Activated B cell treated with CpG ODN at 0.5 μM for 24 hours (primary cell): ENCODE measurements around the gene ARHGAP23. TPM values are rescaled to one million over a fixed set of nuclear protein-coding genes. Genes with fewer than 3 reads are reported as not detected.

Source experiments
- ATAC-seq: fragments of 200-7000 bp; cut with Tn5 transposase; one replicate; pipeline ENCODE4 v1.10.0; 2021; ENCODE audit warnings: low read depth, mild to moderate bottlenecking, moderate library complexity
- CTCF ChIA-PET: fragments of 350-600 bp; sonication (Branson Sonifier 250); formaldehyde crosslinking; loops from one replicate; lab custom pipeline; 2021; ENCODE audit warnings: antibody characterized with exemption; lab: Charles Lee
- POLR2A ChIA-PET: fragments of 350-600 bp; sonication (Branson Sonifier 250); formaldehyde crosslinking; loops from one replicate; lab custom pipeline; 2021; ENCODE audit warnings: antibody characterized with exemption; lab: Charles Lee
- DNase-seq: peaks from one replicate; pipeline ENCODE4 v3.0.0; 2022
- H3K27ac Mint-ChIP-seq: one replicate; pipeline ENCODE4 v1.8.0; 2020; ENCODE audit warnings: mixed read lengths
- H3K27me3 Mint-ChIP-seq: one replicate; pipeline ENCODE4 v1.8.0; 2021; ENCODE audit warnings: mixed read lengths
- H3K36me3 Mint-ChIP-seq: one replicate; pipeline ENCODE4 v1.8.0; 2021; ENCODE audit warnings: low read depth, mixed read lengths
- H3K4me1 Mint-ChIP-seq: one replicate; pipeline ENCODE4 v1.8.0; 2021; ENCODE audit warnings: mixed read lengths
- H3K4me3 Mint-ChIP-seq: one replicate; pipeline ENCODE4 v1.8.0; 2020; ENCODE audit warnings: mild to moderate bottlenecking, mixed read lengths
- H3K9me3 Mint-ChIP-seq: one replicate; pipeline ENCODE4 v1.8.0; 2020; ENCODE audit warnings: mixed read lengths
- intact Hi-C: fragments of 100-400 bp; cut with micrococcal nuclease; formaldehyde crosslinking; loops from one replicate; pipeline ENCODE4 v1.15.1; 2024
- total RNA-seq: library from RNA; stranded (reverse); gene quantifications from 2 replicates; pipeline ENCODE4 v1.2.3, GENCODE V29; 2022
- TF ChIP-seq, protein P1 (sequence below): fragments of 200-600 bp; IDR thresholded peaks from one replicate; pipeline ENCODE4 v1.8.0; 2022; ENCODE audit warnings: antibody characterized with exemption, mild to moderate bottlenecking

Gene ARHGAP23
- total RNA-seq, 1 donor from 2014 or later = 1.3 TPM

DNA sequence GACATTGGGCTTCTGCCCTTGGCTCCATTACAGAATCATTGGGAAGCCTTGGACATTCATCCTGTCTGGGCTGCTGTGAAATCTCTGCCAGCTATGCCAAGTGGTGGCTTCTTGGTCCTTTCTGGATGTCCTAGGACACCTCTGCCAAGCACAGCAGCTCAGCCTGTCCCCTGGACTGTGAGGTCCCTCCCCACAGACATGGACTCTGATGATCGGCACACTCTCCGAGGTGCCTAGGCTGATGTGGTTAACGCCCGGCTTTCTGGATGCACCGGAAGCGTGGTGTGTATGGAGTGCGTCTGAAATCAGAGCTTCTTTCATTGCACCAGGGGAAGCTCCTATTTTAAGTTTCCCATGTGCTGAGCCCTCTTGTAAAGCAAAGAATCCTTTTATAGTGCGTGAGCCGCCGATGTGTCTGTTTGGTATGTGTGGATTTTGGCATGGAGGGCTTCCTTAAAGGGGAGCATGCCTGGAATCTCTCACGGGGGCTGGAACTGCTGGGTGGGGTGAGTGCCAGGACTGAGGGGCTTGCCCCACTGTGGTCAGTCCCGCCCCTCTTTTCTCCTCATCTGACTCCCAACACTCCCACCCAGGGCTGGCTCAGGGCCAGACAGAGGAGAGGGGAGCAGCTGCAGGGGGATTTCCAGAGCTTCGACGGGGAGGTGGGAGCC lies 7.0 kb upstream of the ARHGAP23 start:
- TF ChIP-seq, protein P1, sequence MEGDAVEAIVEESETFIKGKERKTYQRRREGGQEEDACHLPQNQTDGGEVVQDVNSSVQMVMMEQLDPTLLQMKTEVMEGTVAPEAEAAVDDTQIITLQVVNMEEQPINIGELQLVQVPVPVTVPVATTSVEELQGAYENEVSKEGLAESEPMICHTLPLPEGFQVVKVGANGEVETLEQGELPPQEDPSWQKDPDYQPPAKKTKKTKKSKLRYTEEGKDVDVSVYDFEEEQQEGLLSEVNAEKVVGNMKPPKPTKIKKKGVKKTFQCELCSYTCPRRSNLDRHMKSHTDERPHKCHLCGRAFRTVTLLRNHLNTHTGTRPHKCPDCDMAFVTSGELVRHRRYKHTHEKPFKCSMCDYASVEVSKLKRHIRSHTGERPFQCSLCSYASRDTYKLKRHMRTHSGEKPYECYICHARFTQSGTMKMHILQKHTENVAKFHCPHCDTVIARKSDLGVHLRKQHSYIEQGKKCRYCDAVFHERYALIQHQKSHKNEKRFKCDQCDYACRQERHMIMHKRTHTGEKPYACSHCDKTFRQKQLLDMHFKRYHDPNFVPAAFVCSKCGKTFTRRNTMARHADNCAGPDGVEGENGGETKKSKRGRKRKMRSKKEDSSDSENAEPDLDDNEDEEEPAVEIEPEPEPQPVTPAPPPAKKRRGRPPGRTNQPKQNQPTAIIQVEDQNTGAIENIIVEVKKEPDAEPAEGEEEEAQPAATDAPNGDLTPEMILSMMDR = no peak
- DNase-seq (no peak), ATAC-seq (no peak)
- ChIA-PET POLR2A (no interaction called here), CTCF (interaction anchor here (1.9 kb wide), 2 partner anchors 10 to 72 kb away, joined by 6 to 8 read pairs; no protein-coding TSS in a partner anchor)
- no peak overlapping the region for H3K4me3 Mint-ChIP-seq
- H3K27me3 Mint-ChIP-seq = peaks cover 68% of the 10 kb centered on the region
- no peaks in the 10 kb centered on the region for H3K36me3 Mint-ChIP-seq
- peaks cover 8% of the 10 kb centered on the region for H3K4me1 Mint-ChIP-seq
- H3K27ac Mint-ChIP-seq = no peak overlapping the region
- intact Hi-C loops = loop anchor here (10.0 kb wide), 1 partner anchor 163 kb away; no protein-coding TSS in a partner anchor
- H3K9me3 Mint-ChIP-seq = no peaks in the 10 kb centered on the region

GRCh38 chr17:38421871-38422827 lies 6.1 kb upstream of the ARHGAP23 start:
- TF ChIP-seq, protein P1 = no peak
- ATAC-seq (no peak), DNase-seq (no peak)
- Mint-ChIP-seq H3K9me3 (no peaks in the 10 kb centered on the region), H3K4me3 (no peak overlapping the region), H3K27ac (no peak overlapping the region), H3K4me1 (peaks cover 8% of the 10 kb centered on the region), H3K27me3 (peaks cover 67% of the 10 kb centered on the region), H3K36me3 (no peaks in the 10 kb centered on the region)
- CTCF ChIA-PET = interaction anchor here (1.5 to 1.9 kb wide), 3 partner anchors 11 to 136 kb away, joined by 3 to 8 read pairs (median 6); no protein-coding TSS in a partner anchor
- POLR2A ChIA-PET = no interaction called here
- intact Hi-C loops = loop anchor here (2.0 to 10.0 kb wide), 2 partner anchors 71 to 163 kb away; no protein-coding TSS in a partner anchor

GRCh38 chr17:38424297-38424972 lies 3.8 kb upstream of the ARHGAP23 start:
- TF ChIP-seq, protein P1 = no peak
- DNase-seq (no peak), ATAC-seq (no peak)
- POLR2A ChIA-PET = interaction anchor here (0.6 kb wide), 1 partner anchor 62 kb away, joined by 7 read pairs; no protein-coding TSS in a partner anchor
- peaks cover 10% of the 10 kb centered on the region for H3K4me1 Mint-ChIP-seq
- intact Hi-C loops = loop anchor here (10.0 kb wide), 1 partner anchor 160 kb away; no protein-coding TSS in a partner anchor
- CTCF ChIA-PET = interaction anchor here (0.6 to 1.6 kb wide), 7 partner anchors 10 to 160 kb away, joined by 3 to 7 read pairs (median 4); no protein-coding TSS in a partner anchor
- H3K36me3 Mint-ChIP-seq = no peaks in the 10 kb centered on the region
- H3K27ac Mint-ChIP-seq = no peak overlapping the region
- H3K9me3 Mint-ChIP-seq = no peaks in the 10 kb centered on the region
- H3K27me3 Mint-ChIP-seq = peaks cover 61% of the 10 kb centered on the region
- no peak overlapping the region for H3K4me3 Mint-ChIP-seq

DNA sequence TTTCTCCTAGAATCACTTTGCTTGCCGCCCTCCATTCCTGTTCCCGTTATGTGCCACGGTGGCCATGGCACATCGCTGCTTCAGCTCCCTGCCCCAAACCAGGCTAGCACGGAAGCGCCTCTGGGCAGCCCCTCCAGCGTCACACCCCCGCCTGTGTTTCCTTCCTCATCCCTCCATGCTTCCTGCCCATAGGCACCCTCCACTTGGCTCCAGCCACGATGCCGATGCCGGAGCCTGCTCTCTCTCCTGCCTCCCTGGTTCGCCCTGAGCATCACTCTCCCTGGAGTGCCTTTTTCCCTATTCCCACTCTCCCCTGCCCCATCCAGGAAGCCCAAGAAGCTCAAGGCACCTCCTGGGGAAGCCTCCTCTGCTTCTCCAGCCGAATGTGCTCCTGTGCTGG lies 3.2 kb upstream of the ARHGAP23 start:
- Mint-ChIP-seq H3K9me3 (no peaks in the 10 kb centered on the region), H3K36me3 (no peaks in the 10 kb centered on the region), H3K27me3 (peaks cover 61% of the 10 kb centered on the region), H3K4me3 (no peak overlapping the region), H3K27ac (no peak overlapping the region), H3K4me1 (peaks cover 11% of the 10 kb centered on the region)
- POLR2A ChIA-PET = no interaction called here
- intact Hi-C loops = loop anchor here (10.0 kb wide), 1 partner anchor 160 kb away; no protein-coding TSS in a partner anchor
- CTCF ChIA-PET = no interaction called here
- no peak for DNase-seq
- no peak for ATAC-seq
- TF ChIP-seq, protein P1 = no peak
